Measurements from ENCODE around the gene PDLIM1. TPM values are rescaled to one million over a fixed set of nuclear protein-coding genes. Genes with fewer than 3 reads are reported as not detected.

The PDLIM1 gene
- total and polyA plus RNA-seq, 10 of the 15 experiments (the other 5 are each of a cell fraction or from before 2014, with no cell fraction given), result 95.7 to 714 (median 309) TPM

- no peak for ATAC-seq
- no peak overlapping the region for H2AFZ ChIP-seq (ENCODE audit: control insufficient read depth, low read depth, low read length)
- RAD21 ChIA-PET (ENCODE audit: unreplicated experiment), result no interaction called here
- H4K20me1 ChIP-seq (ENCODE audit: control insufficient read depth, insufficient read depth), result no peaks in the 10 kb centered on the region
- SMC1A ChIA-PET (ENCODE audit: uncharacterized antibody, unreplicated experiment), result interaction anchor here (1.1 kb wide), 1 partner anchor 67 kb away, joined by 3 read pairs; no protein-coding TSS in a partner anchor
- H3K79me2 ChIP-seq (ENCODE audit: control insufficient read depth, insufficient read depth, low read length), result no peaks in the 10 kb centered on the region
- intact Hi-C loops (cut with micrococcal nuclease; ENCODE audit: unreplicated experiment), result no loop called here
- H3K36me3 ChIP-seq (ENCODE audit: control insufficient read depth in 2 of 2, insufficient read depth in 2 of 2, low read length in 1 of 2), result no peaks in the 10 kb centered on the region
- no peaks in the 10 kb centered on the region for H3K9me3 ChIP-seq (replicated peaks; ENCODE audit: control insufficient read depth, insufficient read depth, low read length)
- CTCF ChIA-PET, result interaction anchor here (1.8 kb wide), 1 partner anchor 24 kb away, joined by 4 read pairs; no protein-coding TSS in a partner anchor
- FAIRE-seq, result no peak
- BruUV-seq (replicated peaks), result no TSS peak
- POLR2A ChIA-PET, result no interaction called here
- TF ChIP-seq CHD1 (IDR thresholded peaks at IDR 0.05; ENCODE audit: low read depth, low read length), result no peak
- TF ChIP-seq SUPT20H (IDR thresholded peaks at IDR 0.05; ENCODE audit: borderline replicate concordance, control insufficient read depth, low read depth, low read length), result no peak
- no peak for TF ChIP-seq ZNF24 (IDR thresholded peaks at IDR 0.05)
- TF ChIP-seq NKRF (conservative IDR thresholded peaks at IDR 0.05), result no peak
- TF ChIP-seq MLLT1 (IDR thresholded peaks at IDR 0.05), result no peak
- no peak for TF ChIP-seq HCFC1 (IDR thresholded peaks at IDR 0.05; ENCODE audit: low read length)
- TF ChIP-seq SREBF1 (IDR thresholded peaks at IDR 0.05; ENCODE audit: low read length), result no peak
- no peak for TF ChIP-seq BCL11A (IDR thresholded peaks at IDR 0.05; ENCODE audit: low read depth, low read length)
- no peak for TF ChIP-seq CREM (IDR thresholded peaks at IDR 0.05; ENCODE audit: low read depth)
- no peak for TF ChIP-seq STAT3 (IDR thresholded peaks at IDR 0.05; ENCODE audit: low read depth, low read length)
- H3K4me2 ChIP-seq (ENCODE audit: control insufficient read depth, insufficient read depth), result no peak overlapping the region
- WGBS (ENCODE audit: insufficient coverage, insufficient replicate concordance, low lambda C conversion rate, missing lambda C conversion rate), result 80% methylated on average over 6 of the region's 6 CpGs
- H3K27me3 ChIP-seq (replicated peaks in 1 of 2; ENCODE audit: control insufficient read depth in 2 of 2, insufficient read depth in 2 of 2, low read length in 1 of 2), result no peaks in the 10 kb centered on the region
- in situ Hi-C loops (cut with MboI), result no loop called here
- H3K4me1 ChIP-seq (ENCODE audit: control insufficient read depth, insufficient read depth, low read length), result peaks cover 25% of the 10 kb centered on the region
- no peak overlapping the region for H3K27ac ChIP-seq (ENCODE audit: control insufficient read depth, insufficient read depth)
- no peak overlapping the region for H3K4me3 ChIP-seq
- DNase-seq (ENCODE audit: low read depth, low spot score), result no peak
- no peak overlapping the region for H3K9ac ChIP-seq (ENCODE audit: control insufficient read depth, insufficient read depth, low read length)
Observed at GRCh38 chr10:95312257-95312656, 21.5 kb upstream of the PDLIM1 start.

All from GM12878 (cell line).